GM18909 (cell line): ENCODE measurements around the gene ING1.
A peak's percentile ranks its signal among the peaks of the same experiment; 100 is the strongest.
"Not testable (repeated sequence)": the region's sequence is repeated elsewhere in the genome, so short reads cannot be mapped to it uniquely, and the experiment has no call there.

Source experiments
- ATAC-seq: cut with Tn5 transposase; IDR thresholded peaks from one replicate; pipeline ENCODE4 v1.9.1; 2021; ENCODE audit warnings: mild to moderate bottlenecking; ENCODE audit not compliant: unreplicated experiment, poor library complexity

The ING1 gene

DNA sequence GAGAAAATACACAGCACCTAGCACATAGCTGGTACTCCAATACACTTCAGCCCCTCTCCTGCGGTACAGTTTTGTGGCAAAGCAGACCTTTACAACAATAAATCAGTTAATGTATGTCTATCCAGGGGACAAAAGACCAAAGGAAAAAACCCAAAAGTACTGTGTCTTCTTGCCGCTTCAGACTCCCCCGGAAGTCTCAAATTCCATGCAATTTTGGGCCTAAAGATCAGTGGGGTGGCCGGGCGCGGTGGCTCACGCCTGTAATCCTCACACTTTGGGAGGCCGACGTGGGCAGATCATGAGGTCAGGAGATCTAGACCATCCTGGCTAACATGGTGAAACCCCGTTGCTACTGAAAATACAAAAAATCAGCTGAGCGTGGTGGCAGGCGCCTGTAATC, 23.8 kb upstream of the ING1 start:
- no peak for ATAC-seq

DNA sequence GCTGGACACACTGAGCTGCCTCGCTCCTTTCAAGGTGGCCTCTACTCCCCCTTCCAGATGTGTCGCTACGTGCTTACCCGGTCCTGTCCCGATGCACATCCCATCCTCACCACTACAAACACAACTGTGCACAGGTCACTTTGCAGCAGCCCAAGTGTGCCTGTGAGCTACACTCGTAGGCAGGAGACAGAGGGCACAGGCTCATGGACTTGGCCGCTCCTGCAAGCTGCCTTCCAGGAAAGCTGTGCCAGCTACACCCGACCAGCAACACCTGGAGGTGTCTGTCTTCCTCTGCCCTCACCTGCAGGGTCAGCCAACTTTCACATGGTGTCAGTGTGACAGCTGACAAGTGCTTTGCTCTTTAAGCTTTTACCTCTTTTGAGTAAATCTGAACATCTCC, 23.0 kb upstream of the ING1 start:
- no peak for ATAC-seq

DNA sequence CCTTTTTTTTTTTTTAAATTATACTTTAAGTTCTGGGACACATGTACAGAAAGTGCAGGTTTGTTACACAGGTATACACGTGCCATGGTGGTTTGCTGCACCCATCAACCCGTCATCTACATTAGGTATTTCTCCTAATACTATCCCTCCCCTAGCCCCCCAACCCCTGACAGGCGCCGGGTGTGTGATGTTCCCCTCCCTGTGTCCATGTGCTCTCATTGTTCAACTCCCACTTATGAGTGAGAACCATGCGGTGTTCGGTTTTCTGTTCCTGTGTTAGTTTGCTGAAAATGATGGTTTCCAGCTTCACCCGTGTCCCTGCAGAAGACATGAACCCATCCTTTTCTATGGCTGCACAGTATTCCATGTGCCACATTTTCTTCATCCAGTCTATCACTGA, 17.7 kb upstream of the ING1 start:
- not testable (repeated sequence) for ATAC-seq

DNA sequence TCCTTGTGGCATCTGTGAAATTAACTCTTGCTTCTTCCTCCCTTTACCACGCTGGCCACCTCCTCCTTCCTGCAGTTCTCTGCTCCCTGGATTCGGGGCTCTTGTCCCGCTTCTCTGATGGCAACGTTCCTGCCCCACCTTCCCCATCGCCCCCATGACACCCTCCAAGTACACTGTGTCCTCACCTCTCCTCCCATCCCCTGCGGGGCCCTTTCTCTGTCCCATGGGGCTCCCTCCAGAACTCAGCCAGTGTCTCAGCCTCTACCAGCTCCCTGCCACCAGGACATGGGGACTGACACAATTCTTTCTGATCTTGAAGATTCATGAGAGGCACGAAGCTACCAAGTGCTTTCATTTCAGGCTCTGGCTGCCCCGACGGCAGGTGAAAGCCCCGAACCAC, 16.7 kb upstream of the ING1 start:
- no peak for ATAC-seq

DNA sequence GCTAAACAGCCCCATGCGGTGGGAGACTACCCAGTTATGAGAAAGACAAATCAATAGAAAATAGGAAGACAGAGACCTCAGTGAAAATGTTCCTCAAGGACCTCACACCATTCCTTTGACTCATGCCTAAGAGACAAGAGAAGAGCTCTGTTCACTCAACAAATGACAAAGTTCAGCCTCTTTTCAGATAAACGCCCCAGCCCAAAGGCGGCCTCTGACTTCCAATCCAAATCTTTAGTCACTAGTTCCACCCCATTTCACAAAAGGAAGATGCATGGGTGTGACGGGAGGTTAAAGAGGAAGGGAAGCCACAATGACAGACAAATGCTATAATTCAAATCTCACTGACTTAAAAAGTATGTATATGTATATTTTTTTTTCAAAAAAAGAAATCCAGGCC, 15.7 kb upstream of the ING1 start:
- no peak for ATAC-seq

DNA sequence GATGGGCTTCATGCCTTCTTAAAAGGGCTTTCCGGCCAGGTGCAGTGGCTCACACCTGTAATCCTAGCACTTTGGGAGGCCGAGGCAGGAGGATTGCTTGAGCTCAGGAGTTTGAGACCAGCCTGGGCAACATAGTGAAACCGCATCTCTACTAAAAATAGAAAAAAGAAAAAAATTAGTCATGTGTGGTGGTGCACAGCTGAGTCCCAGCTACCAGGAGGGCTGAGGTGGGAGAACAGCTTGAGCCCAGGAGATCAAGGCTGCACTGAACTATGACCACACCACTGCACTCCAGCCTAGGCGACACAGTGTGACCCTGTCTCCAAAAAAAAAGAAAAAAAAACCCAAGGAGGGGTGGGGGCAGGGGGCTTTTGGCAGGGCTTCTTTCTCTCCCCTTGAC, 14.8 kb upstream of the ING1 start:
- ATAC-seq, result peak; percentile 68

DNA sequence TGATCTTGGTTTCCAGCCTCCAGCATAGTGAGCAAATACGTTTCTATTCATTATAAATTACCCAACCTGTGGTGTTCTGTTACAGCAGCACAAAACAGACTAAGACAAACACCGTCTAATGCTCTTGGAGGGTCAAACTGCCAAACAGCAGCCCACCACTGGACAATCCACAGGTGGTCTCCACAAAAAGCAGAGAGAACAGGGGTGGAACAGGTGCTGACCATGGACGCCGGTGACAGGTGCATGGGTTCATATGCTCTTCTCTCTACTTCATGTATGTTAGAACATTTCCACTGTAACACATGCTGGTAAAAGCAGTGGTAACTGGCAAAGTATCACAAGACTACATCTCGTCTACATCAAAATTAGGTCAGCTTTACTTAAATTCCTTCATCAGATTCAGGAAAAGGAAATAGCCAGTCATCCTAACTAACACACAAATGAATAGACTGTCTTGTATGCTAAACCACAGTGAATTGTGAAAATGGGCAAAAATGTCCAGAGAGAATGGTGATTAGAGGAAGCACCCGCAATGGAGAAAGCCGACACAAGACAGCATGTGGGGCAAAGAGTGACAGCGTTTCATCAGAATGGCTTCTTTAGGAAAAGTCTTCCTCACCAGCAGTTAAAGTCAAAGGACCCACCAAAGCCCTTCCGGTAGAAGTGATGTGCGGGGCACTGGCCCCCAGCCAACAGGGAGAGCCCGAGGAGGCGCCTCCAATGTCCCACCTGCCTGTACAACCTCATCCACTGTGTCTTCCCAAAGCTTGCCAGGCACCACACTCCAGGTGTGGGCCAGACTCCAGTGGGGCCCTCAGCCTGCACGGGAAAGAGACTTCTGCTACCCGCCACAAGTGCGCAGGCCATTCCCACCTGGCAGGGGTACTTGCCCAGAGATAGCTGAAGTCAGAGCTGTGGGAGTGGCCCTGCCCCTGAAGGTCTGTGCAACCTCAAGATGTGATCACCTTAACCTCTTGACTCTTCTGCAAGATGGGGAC, 14.1 kb upstream of the ING1 start:
- ATAC-seq, result peak; percentile 9

DNA sequence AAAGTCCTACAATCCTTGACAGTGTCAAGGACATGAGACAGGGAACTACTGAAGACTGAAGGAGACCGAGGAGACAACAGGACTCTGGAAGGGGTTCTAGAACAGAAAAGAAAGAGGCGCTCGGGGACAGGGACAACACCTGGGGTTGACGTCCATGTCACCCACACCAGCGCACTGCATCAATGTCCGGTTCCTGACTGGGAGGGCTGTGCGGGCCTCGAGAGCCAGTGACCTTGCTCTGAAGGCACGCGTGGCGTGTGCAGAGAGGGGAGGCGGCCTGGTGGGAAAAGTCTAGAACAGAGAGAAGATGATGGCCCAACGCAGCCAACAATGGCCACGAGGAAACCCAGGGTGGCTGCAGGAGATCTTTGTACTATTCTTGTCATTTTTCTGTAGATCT, 13.3 kb upstream of the ING1 start:
- no peak for ATAC-seq

DNA sequence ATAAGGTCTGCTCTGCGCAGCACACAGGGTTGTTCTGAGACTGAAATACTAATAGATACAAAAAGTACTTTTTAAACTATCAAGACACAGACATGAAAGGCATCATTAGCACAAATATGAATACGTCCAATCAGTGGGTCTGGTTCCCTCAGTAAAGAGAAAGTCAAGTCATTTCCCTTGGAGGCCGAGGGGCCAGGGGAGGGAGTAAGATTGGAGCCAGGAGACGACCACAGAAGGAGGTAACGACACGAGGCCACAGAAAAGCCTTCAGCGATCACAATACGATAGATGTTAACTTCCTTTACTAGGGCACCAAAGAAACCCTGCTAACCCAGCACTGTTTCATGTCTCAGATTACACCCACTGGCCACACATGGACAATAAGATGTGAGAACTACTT, 12.9 kb upstream of the ING1 start:
- ATAC-seq, result no peak

DNA sequence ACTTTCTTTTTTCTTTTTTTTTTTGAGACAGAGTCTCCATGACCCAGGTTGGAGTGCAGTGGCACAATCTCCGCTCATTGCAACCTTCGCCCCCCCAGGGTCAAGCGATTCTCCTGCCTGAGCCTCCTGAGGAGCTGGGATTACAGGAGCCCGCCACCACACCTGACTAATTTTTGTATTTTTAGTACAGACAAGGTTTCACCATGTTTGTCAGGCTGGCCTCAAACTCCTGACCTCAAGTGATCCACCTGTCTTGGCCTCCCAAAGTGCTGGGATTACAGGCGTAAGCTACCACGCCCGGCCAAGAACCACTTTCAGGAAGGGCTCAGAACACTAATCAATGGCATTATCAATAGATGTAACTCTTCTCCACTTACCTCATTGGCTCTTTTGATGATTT, 12.4 kb upstream of the ING1 start:
- not testable (repeated sequence) for ATAC-seq

DNA sequence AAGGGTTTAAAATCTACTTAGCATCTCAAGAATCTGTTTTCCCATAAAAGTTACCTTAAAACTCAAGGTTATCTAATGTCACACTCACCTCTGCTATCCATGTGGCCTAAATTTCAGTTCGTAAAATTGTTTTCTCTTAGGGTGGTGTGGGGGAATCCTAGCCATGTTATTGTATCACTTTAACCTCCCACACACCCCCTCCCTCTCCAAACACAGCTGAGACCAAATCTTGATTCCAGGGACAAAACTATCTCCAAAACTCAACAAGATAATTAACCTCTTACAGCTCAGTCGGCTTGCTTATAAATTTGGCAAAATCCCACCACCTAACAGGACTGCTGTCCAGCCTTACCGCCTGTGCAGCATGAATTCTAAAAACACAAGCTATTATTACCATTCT, 11.4 kb upstream of the ING1 start:
- no peak for ATAC-seq

DNA sequence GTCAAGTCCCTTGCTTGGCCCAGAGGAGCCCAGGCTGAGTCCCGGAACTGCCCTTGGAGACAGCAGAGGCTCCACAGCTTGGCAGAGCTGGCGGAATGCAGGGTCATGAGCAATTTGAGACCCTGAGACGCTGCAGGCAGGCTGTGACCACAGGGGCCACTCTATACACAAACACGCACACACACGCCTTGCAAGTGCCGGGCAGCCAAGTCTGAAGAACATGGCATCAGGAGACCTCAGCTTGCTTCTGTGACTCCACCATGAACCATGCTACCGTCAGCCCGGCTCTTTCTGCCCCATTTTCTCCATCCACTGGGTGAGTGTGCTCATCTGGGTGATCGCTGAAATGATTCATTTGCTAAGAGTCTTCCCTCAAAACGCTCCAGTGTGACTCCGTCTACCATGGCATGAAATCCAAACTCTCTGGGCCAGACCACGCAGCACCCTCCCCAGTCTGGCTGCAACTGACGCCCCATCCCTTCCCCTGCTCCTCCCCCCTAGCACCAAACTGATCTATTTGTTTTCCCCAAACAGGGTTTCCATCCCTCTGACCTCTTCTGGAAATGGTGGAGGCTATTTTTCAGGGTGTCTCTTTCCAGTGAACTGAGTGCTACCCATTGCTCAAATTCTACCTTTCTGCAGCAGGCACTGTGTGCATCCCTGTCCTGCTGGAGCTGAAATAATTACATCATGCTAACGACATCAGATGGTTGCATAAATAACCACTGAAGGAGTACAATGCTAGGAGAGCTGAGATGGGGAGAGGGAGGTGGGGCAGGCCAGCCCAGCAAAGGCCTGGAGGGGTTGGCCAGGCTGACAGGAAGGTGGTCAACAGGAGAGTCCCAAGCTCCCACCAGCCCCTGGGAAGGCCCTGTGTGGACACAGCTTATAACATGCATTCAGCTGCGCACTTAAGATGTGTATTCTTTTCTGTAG, 10.6 kb upstream of the ING1 start:
- no peak for ATAC-seq

DNA sequence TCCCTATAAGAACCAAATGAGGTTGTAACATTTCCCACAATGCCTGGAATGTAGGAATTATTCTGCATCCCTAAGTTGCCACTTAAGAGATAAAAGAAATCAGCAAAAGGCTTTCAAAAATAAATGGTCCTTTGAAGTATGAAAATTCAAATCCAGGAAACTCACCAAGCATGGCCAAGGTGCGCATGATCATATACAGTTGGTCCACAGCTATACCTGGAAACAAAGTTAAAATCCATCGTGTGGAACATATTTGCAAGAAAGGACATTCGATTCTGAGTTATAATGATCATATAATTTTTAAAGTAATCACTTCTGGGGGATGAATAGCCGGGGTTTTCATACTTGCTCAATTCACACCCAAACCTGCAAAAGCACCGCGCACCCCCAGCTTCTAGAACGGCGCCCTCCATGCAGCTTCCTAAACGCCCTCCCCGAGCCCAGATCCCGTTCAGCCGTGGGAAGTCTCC, 8.1 kb upstream of the ING1 start:
- ATAC-seq, result no peak

DNA sequence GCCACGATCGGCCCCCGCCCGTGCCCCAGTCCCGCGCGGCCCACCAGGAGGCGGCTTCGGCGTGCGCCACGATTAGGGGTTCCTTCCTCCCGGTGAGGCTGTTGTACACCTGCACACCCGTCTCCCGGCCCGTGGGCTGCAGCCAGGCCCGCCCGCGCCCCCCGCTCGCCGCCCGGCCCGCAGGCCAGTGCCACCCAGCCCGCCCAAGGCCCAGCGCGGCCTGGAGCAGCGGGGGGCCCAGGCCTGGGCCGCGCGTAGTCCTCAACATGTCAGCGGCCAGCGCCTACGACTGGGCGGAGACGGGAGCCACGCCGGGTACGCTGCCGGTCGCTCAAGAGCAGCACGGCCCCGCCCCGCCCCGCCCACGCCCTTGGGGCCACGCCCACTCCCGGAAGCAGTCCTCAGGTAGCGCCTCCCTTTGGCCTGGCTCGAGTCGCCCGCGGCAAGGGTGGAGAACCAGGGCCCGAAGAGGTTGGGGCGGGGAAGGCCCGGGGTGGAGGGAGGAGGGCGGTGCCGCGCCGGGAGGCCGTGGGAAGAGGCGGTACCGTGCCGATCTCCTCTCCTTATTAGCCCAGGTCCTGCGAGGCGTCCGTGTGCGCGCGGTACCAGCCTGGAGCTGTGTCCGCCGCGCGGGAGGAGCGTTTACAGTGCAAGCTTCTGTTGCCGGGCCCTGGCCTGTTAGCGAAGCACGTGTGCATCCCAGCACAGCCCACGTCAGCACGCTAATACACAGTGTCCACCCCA, 7.5 kb upstream of the ING1 start, which contains the start of gene CARS2:
TSS of gene CARS2 (minus strand) at position 291 of the 744 bp plus-strand sequence. CDS start at position 268, 23 bp downstream.
- peak; percentile 96 for ATAC-seq

DNA sequence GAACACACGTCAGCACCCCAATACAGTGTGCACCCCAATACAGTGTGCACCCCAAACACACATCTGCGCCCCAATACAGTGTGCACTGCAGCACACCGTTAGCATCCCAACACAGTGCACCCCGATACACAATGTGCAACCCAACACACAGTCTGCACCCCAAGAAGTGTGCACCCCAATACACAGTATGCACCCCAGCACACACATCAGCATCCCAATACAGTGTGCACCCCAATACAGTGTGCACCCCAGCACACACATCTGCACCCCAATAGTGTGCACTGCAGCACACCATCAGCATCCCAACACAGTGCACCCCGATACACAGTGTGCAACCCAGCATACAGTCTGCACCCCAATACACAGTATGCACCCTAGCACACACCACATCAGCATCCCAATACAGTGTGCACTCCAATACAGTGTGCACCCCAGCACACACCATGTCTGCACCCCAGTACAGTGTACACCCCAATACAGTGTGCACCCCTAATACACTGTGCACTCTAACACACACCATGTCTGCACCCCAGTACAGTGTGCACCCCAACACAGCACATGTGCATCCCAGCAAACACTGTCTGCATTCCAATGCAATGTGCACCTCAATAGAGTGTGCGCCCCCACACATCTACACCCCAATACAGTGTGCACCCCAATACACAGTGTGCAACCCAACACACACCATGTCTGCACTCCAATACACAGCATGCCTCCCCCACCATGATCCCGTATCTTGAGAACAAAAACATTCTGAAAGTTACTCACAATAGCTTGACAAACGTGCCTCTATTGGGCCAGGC, 6.7 kb upstream of the ING1 start:
- ATAC-seq, result no peak

DNA sequence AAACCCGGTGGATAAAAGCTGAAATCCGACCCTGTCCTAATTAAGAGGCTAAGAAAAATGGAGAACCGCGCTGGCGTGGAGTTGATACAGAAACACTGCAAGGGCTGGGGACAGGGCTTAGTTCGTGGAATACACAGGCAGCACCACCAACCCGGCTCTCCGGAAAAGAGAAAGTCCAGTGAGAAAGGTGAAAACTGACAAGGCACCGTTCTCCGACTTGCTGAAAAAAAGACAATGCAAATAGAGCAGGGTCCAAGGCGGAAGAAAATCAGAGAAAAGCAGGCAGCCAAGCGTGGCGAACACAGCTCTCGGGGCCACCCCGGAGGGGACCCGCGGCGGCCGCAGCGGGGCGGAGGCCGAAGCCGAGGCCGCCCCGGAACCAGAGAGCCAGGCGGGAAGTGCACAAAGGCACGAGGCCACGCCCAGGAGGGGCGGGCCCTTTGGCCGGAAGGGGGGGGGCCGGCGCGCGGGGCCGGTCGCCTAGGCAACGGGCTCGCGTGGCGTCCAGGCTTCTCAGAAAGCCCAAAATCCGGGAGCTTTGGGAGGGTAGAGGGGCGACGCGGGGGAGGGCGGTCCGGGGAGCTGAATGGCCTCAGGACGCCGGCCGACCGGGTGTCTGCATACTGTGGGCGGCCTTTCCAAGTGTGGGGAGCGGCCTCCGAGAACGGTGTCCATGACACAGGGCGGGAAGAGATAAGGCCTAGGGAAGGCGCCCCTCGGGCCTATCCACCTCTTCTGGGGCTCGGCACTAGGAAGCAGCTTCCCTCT, 1.2 kb upstream of the ING1 start:
- ATAC-seq, result peak; percentile 34

DNA sequence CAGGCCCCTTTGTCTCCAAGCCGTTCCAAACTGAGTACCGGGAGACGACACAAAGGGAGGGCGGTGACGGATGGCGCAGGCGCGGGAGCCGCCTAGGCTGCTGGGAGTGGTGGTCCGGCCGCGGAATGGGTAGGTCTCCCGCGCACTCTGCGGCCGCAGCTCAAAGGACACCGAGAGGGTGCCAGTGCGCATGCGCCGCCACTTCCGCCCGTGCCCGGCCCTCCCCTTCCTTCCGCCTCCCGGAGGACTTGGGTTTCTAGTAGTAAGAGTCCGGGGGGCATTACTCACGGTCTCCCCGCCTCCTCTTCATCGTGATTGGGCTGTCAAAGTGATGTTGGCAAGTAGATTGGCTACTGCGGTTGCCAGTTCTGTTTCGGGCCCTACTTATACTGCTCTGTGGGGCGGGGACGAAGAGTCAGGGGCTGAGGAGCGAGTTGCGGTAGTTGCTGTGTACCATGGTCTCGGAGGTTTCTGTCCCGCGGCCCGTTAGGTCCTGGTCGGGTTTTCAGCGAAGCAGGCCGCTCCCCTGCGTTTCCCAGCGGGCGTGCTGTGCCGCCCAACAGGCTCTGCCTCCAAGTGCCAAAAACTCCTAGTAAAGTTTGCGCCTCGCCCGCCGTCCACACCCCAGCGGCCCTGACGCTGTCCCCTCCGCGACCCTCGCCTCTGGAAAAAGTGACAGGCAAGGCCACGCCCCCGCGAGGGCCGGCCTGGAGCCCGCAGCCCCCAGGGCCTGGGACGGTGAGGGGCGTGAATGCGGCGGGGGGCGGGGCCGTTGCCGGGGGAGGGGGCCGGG, 455 bp upstream of the ING1 start:
- ATAC-seq, result peak; percentile 56
